B cell (primary cell): ENCODE data around the gene SNRNP48. TPM values are rescaled to one million over a fixed set of nuclear protein-coding genes. Genes with fewer than 3 reads are reported as not detected.

Experiments used
- ATAC-seq: fragments of 200-7000 bp; cut with Tn5 transposase; one replicate; pipeline ENCODE4 v1.10.0; 2021; ENCODE audit warnings: low read depth, mild to moderate bottlenecking, moderate number of reproducible peaks, moderate library complexity
- CTCF ChIA-PET: fragments of 350-600 bp; sonication (Branson Sonifier 250); formaldehyde crosslinking; loops from one replicate; lab custom pipeline; 2021; ENCODE audit warnings: antibody characterized with exemption, inconsistent platforms; lab: Charles Lee
- POLR2A ChIA-PET: fragments of 350-600 bp; sonication (Branson Sonifier 250); formaldehyde crosslinking; loops from one replicate; lab custom pipeline; 2021; ENCODE audit warnings: antibody characterized with exemption; lab: Charles Lee
- DNase-seq: peaks from one replicate; pipeline ENCODE4 v3.0.0; 2013
- H2AFZ ChIP-seq: 2 replicates; pipeline ENCODE4 v1.6.1; 2012; ENCODE audit warnings: mild to moderate bottlenecking, low read depth, low read length; ENCODE audit not compliant: insufficient read depth, poor library complexity, severe bottlenecking
- H3K27ac ChIP-seq, 2 donors: 1 replicate in 1 of 2; 2 replicates in 1 of 2; pipeline ENCODE4 v1.5.1; 2012 to 2013; ENCODE audit warnings: low read length in 2 of 2, mild to moderate bottlenecking in 2 of 2, moderate library complexity in 1 of 2
- H3K27me3 ChIP-seq, 4 experiments: fragments of 200-600 bp in 1 of 4; sonication (generic) in 1 of 4; replicated peaks in 1 of 4; 1 replicate in 2 of 4; 2 replicates in 2 of 4; pipeline versions ENCODE4 v1.6.1 to v1.7.0; 2013 to 2016; ENCODE audit warnings: low read length in 3 of 4, mild to moderate bottlenecking in 2 of 4, mixed read lengths in 1 of 4, moderate library complexity in 1 of 4; ENCODE audit not compliant: insufficient read depth in 4 of 4, control insufficient read depth in 3 of 4; ENCODE audit errors: control extremely low read depth in 1 of 4
- H3K36me3 ChIP-seq, 2 experiments: replicated peaks in 1 of 2; 1 replicate in 1 of 2; 2 replicates in 1 of 2; pipeline versions ENCODE4 v1.6.1 to v1.7.1; 2013; ENCODE audit warnings: low read length in 1 of 2; ENCODE audit not compliant: insufficient read depth in 2 of 2, control insufficient read depth in 1 of 2; ENCODE audit errors: control extremely low read depth in 1 of 2, extremely low read depth in 1 of 2
- H3K4me1 ChIP-seq, 2 donors: fragments of 200-600 bp in 1 of 2; sonication (generic) in 1 of 2; 1 replicate in 1 of 2; 2 replicates in 1 of 2; pipeline versions ENCODE4 v1.5.1 to v1.6.1; 2013 to 2017; ENCODE audit warnings: low read length in 2 of 2; ENCODE audit not compliant: control insufficient read depth in 2 of 2, insufficient read depth in 2 of 2
- H3K4me2 ChIP-seq: replicated peaks from 2 replicates; pipeline ENCODE3; 2012; ENCODE audit warnings: mild to moderate bottlenecking, low read depth, low read length; ENCODE audit not compliant: poor library complexity, severe bottlenecking
- H3K4me3 ChIP-seq, 5 experiments: fragments of 200-600 bp in 1 of 5; sonication (generic) in 1 of 5; 1 replicate in 3 of 5; 2 replicates in 2 of 5; pipeline versions ENCODE4 v1.5.1 to v1.7.0; 2011 to 2016; ENCODE audit warnings: low read length in 4 of 5, mild to moderate bottlenecking in 4 of 5, low read depth in 2 of 5, control low read depth in 1 of 5, moderate library complexity in 1 of 5; ENCODE audit not compliant: insufficient read depth in 1 of 5; ENCODE audit errors: control extremely low read depth in 1 of 5, extremely low read depth in 1 of 5
- H3K79me2 ChIP-seq: fragments of 200-600 bp; sonication (generic); one replicate; pipeline ENCODE4 v1.6.0; 2016; ENCODE audit warnings: low read length; ENCODE audit not compliant: control insufficient read depth, insufficient read depth
- H3K9ac ChIP-seq: fragments of 200-600 bp; sonication (generic); 2 replicates; pipeline ENCODE4 v1.6.1; 2017; ENCODE audit warnings: mild to moderate bottlenecking, low read length, moderate library complexity
- H3K9me3 ChIP-seq, 3 donors: one replicate each; pipeline versions ENCODE4 v1.6.1 to v1.7.1; 2013; ENCODE audit warnings: low read length in 2 of 3; ENCODE audit not compliant: control insufficient read depth in 2 of 3, insufficient read depth in 1 of 3; ENCODE audit errors: control extremely low read depth in 1 of 3
- H4K20me1 ChIP-seq: 2 replicates; pipeline ENCODE4 v1.6.0; 2012; ENCODE audit warnings: mild to moderate bottlenecking, low read length; ENCODE audit not compliant: insufficient read depth, control insufficient read depth, poor library complexity, severe bottlenecking
- H3K27ac Mint-ChIP-seq: one replicate; pipeline ENCODE4 v1.8.0; 2021; ENCODE audit warnings: mixed read lengths
- H3K27me3 Mint-ChIP-seq: one replicate; pipeline ENCODE4 v1.8.0; 2021; ENCODE audit warnings: mixed read lengths
- H3K4me1 Mint-ChIP-seq: one replicate; pipeline ENCODE4 v1.8.0; 2021; ENCODE audit warnings: mixed read lengths
- H3K4me3 Mint-ChIP-seq: one replicate; pipeline ENCODE4 v1.8.0; 2021; ENCODE audit warnings: mixed read lengths
- H3K9me3 Mint-ChIP-seq: one replicate; pipeline ENCODE4 v1.8.0; 2022; ENCODE audit warnings: mixed read lengths; ENCODE audit not compliant: insufficient read depth
- CTCF ChIP-seq: fragments of 200-600 bp; IDR thresholded peaks from one replicate; pipeline ENCODE4 v1.8.0; 2022; ENCODE audit warnings: antibody characterized with exemption, mild to moderate bottlenecking
- EZH2 ChIP-seq: IDR thresholded peaks from 2 replicates; pipeline ENCODE4 v1.6.1; 2012; ENCODE audit warnings: borderline replicate concordance, low read depth, mild to moderate bottlenecking, moderate library complexity, low read length; ENCODE audit not compliant: insufficient read depth, poor library complexity, severe bottlenecking
- WGBS: methylation state at CpG from one replicate; pipeline ENCODE4 v1.1.5; 2013; ENCODE audit warnings: missing lambda C conversion rate; ENCODE audit not compliant: insufficient coverage; 5-methylcytosine and 5-hydroxymethylcytosine counted together
- intact Hi-C: fragments of 100-400 bp; cut with micrococcal nuclease; formaldehyde crosslinking; loops from one replicate; pipeline ENCODE4 v1.10.0; 2022
- polyA plus RNA-seq: library from polyadenylated mRNA; depleted of rRNA; stranded (reverse); fragments of >200 nt; gene quantifications from 2 replicates; pipeline ENCODE4 v1.2.3, GENCODE V29; 2012
- total RNA-seq, 2 donors: library from RNA; stranded (reverse); fragments of 120-200 nt in 1 of 2; gene quantifications; 1 replicate in 1 of 2; 2 replicates in 1 of 2; pipeline versions ENCODE4 v1.2.3 to v1.2.4, GENCODE V29; 2013 to 2022

SNRNP48 gene
- total and polyA plus RNA-seq, 2 donors (not counting 1 experiment from before 2014, with no cell fraction given), result 8.9 to 22.9 TPM

DNA sequence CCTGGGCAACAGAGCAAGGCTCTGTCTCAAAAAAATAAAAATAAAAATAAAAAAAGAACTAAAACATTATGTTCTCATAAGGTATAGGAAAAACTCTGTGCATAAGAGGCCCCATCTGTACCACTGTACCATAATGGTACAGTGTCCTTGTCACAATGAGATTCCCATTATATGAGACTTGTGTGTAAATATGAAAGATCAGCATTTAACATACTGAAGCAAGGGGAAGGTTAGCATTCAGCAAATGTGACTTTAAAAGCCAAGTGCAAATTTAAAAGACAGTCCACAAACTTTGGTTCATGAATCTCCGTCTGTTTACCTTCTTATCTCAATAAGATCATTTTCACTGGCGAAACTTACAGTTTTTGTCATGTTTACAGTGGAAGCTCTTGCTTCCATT is 32.3 kb upstream of the SNRNP48 start:
- CTCF ChIA-PET, result interaction anchor here (1.4 kb wide), 1 partner anchor 8 kb away, joined by 3 read pairs; no protein-coding TSS in a partner anchor
- Histone ChIP-seq H3K9ac (no peak overlapping the region), H3K4me3 (no peak overlapping the region), H3K79me2 (no peaks in the 10 kb centered on the region), H3K27me3 (peaks cover 0 to 4% (median 1%) of the 10 kb centered on the region in 4 experiments), H3K36me3 (no peaks in the 10 kb centered on the region), H3K9me3 (peaks cover 0 to 3% (median 0%) of the 10 kb centered on the region in 3 donors), H4K20me1 (no peaks in the 10 kb centered on the region), H3K27ac (no peak overlapping the region), H3K4me2 (no peak overlapping the region), H3K4me1 (no peaks in the 10 kb centered on the region), H2AFZ (no peak overlapping the region)
- H3K4me3 Mint-ChIP-seq, result no peak overlapping the region
- intact Hi-C loops, result no loop called here
- H3K27me3 Mint-ChIP-seq, result peaks cover 50% of the 10 kb centered on the region
- DNase-seq (no peak), ATAC-seq (no peak)
- H3K9me3 Mint-ChIP-seq, result no peaks in the 10 kb centered on the region
- TF ChIP-seq CTCF (no peak), EZH2 (no peak)
- WGBS, result no CpG with 5 or more reads among the region's 2 CpGs
- POLR2A ChIA-PET, result no interaction called here
- H3K4me1 Mint-ChIP-seq, result no peaks in the 10 kb centered on the region
- H3K27ac Mint-ChIP-seq, result no peak overlapping the region

DNA sequence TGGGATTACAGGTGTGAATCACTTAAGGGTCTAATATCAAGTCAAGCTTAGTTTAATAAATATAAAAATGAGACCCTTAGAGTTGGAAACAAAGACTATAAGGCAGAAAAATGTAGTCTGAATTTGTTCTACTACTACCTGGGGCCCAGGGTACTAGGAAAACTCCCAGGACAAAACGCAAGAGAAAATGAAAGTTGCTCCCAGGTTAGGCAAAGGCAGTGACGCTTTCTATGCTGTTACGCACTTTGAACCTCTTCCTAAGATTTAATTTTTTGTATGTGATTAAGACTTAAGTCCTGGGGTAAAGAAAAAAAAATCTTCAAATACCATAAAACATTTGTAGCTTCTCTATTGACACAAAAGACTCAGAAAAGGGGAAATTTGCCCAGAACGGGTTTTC is 31.2 kb upstream of the SNRNP48 start:
- H3K4me1 Mint-ChIP-seq, result no peaks in the 10 kb centered on the region
- H3K27ac Mint-ChIP-seq, result no peak overlapping the region
- H3K9me3 ChIP-seq, result peaks cover 0 to 3% (median 0%) of the 10 kb centered on the region in 3 donors
- peaks cover 0 to 4% (median 1%) of the 10 kb centered on the region in 4 experiments for H3K27me3 ChIP-seq
- ATAC-seq, result no peak
- H3K27ac ChIP-seq, result no peak overlapping the region
- no peak for TF ChIP-seq CTCF
- TF ChIP-seq EZH2, result no peak
- H2AFZ ChIP-seq, result no peak overlapping the region
- no peaks in the 10 kb centered on the region for H3K9me3 Mint-ChIP-seq
- H3K79me2 ChIP-seq, result no peaks in the 10 kb centered on the region
- no CpG with 5 or more reads among the region's 4 CpGs for WGBS
- no peaks in the 10 kb centered on the region for H4K20me1 ChIP-seq
- DNase-seq, result no peak
- H3K27me3 Mint-ChIP-seq, result peaks cover 50% of the 10 kb centered on the region
- H3K4me3 ChIP-seq, result no peak overlapping the region
- ChIA-PET CTCF (no interaction called here), POLR2A (no interaction called here)
- H3K4me3 Mint-ChIP-seq, result no peak overlapping the region
- no peak overlapping the region for H3K4me2 ChIP-seq
- H3K9ac ChIP-seq, result no peak overlapping the region
- no peaks in the 10 kb centered on the region for H3K4me1 ChIP-seq
- H3K36me3 ChIP-seq, result no peaks in the 10 kb centered on the region
- intact Hi-C loops, result no loop called here
